ENCODE results near the gene DDX39B. TPM values are rescaled to one million over a fixed set of nuclear protein-coding genes. Genes with fewer than 3 reads are reported as not detected.

DDX39B gene
- total RNA-seq, 1 experiment from 2014 or later = 813 TPM

DNA sequence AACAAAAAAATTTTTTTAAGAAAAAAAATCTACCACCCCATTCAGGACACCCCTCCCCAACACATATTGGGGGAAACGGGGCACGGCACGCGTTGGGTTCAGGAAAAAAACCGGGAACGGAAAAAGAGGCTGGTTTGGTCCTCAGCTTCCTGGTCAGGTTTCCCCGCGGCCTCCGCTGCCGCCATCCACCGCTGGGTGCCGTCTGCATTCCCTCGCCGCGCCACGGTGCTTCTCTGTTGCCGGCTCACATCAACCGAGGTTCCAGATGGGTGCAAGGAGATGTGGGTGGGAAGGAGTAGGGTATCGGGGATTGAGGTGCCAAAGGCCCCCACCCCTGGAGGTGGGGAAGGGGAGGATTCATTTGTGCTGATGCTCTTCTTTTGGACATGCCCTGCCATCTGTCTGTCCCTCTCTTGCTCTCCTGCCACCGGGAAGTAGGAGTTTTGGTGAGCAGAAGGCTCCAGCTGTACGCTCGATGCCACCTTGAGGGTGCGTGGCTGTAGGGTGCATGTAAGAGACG, 7.2 kb downstream of the DDX39B start:
- Mint-ChIP-seq H3K27me3 (ENCODE audit: low read depth) (no peaks in the 10 kb centered on the region), H3K27ac (no peak overlapping the region; a peak in 1 of 7 replicates), H3K4me3 (no peak overlapping the region), H3K4me1 (peaks cover 34 to 43% of the 10 kb centered on the region in 2 experiments), H3K9me3 (no peaks in the 10 kb centered on the region), H3K36me3 (ENCODE audit: insufficient read depth in 1 of 3, low read depth in 3 of 3) (peaks cover 86 to 98% (median 96%) of the 10 kb centered on the region in 3 experiments)
- no peak overlapping the region for H3K56ac ChIP-seq (ENCODE audit: insufficient read length, low read depth, low read length)
- no peak overlapping the region for H2BK120ac ChIP-seq (ENCODE audit: low read depth, low read length, poor library complexity, severe bottlenecking)
- no peak overlapping the region for H4K91ac ChIP-seq (ENCODE audit: insufficient read length, low read depth, low read length)
- no peak overlapping the region for H2AK5ac ChIP-seq (ENCODE audit: insufficient read length, low read length)
- H3K79me2 ChIP-seq (ENCODE audit: insufficient read depth, low read length) = peaks cover 14% of the 10 kb centered on the region
- no peak overlapping the region for H3K18ac ChIP-seq (ENCODE audit: insufficient read length, low read depth, low read length)
- TF ChIP-seq, protein P1, sequence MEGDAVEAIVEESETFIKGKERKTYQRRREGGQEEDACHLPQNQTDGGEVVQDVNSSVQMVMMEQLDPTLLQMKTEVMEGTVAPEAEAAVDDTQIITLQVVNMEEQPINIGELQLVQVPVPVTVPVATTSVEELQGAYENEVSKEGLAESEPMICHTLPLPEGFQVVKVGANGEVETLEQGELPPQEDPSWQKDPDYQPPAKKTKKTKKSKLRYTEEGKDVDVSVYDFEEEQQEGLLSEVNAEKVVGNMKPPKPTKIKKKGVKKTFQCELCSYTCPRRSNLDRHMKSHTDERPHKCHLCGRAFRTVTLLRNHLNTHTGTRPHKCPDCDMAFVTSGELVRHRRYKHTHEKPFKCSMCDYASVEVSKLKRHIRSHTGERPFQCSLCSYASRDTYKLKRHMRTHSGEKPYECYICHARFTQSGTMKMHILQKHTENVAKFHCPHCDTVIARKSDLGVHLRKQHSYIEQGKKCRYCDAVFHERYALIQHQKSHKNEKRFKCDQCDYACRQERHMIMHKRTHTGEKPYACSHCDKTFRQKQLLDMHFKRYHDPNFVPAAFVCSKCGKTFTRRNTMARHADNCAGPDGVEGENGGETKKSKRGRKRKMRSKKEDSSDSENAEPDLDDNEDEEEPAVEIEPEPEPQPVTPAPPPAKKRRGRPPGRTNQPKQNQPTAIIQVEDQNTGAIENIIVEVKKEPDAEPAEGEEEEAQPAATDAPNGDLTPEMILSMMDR (conservative IDR thresholded peaks at IDR 0.05) = no peak
- no peaks in the 10 kb centered on the region for H3K27me3 ChIP-seq (ENCODE audit: insufficient read depth, low read length)
- H2BK20ac ChIP-seq (ENCODE audit: low read depth, low read length, poor library complexity, severe bottlenecking) = no peak overlapping the region
- no peak overlapping the region for H3K4me2 ChIP-seq (ENCODE audit: insufficient read depth, insufficient read length, low read length)
- no peak overlapping the region for H4K5ac ChIP-seq (ENCODE audit: insufficient read length, low read depth, low read length)
- no peak overlapping the region for H3K4ac ChIP-seq (ENCODE audit: low read depth, low read length)
- H3K9ac ChIP-seq (ENCODE audit: extremely low read depth, insufficient read length, low read length) = no peak overlapping the region
- H2BK12ac ChIP-seq (ENCODE audit: insufficient read length, low read depth, low read length) = no peak overlapping the region
- WGBS (ENCODE audit: extremely low coverage, insufficient read length, low lambda C conversion rate) = no CpG with 5 or more reads among the region's 24 CpGs
- no peak overlapping the region for H2BK15ac ChIP-seq (ENCODE audit: low read depth, low read length)
- H3K79me1 ChIP-seq (ENCODE audit: insufficient read depth, low read depth, low read length, poor library complexity, severe bottlenecking) = peaks cover 16% of the 10 kb centered on the region
- peaks cover 4% of the 10 kb centered on the region for H4K20me1 ChIP-seq (ENCODE audit: control insufficient read depth, insufficient read depth, insufficient read length)
- H3T11ph ChIP-seq (ENCODE audit: low read length) = no peak overlapping the region
- no peak for DNase-seq
- H4K8ac ChIP-seq (replicated peaks; ENCODE audit: insufficient read length, low read depth, low read length) = no peak overlapping the region
- no peaks in the 10 kb centered on the region for H3K9me3 ChIP-seq (ENCODE audit: control insufficient read depth, low read depth, low read length)
- no peak overlapping the region for H2AFZ ChIP-seq (ENCODE audit: low read length)
- no peaks in the 10 kb centered on the region; the same call in 1 of the 2 replicates for H3K4me1 ChIP-seq (ENCODE audit: insufficient read depth, low read length)
- no peak overlapping the region for H2BK5ac ChIP-seq (ENCODE audit: insufficient read length, low read length)
- H3K27ac ChIP-seq (ENCODE audit: insufficient read length, low read depth, low read length) = no peak overlapping the region
- H3K14ac ChIP-seq (ENCODE audit: insufficient read depth, low read length) = no peak overlapping the region
- no peaks in the 10 kb centered on the region for H3K23me2 ChIP-seq (ENCODE audit: insufficient read length, low read depth, low read length, poor library complexity, severe bottlenecking)
- H3K23ac ChIP-seq (ENCODE audit: insufficient read length, low read depth, low read length) = no peak overlapping the region
